NCI-H1694 treated with DMSO at 0.1 percent for 48 hours (cell line): ENCODE data around the gene NUDT8.
"Not testable (repeated sequence)": the region's sequence is repeated elsewhere in the genome, so short reads cannot be mapped to it uniquely, and the experiment has no call there.

ENCODE experiments used
- DNase-seq: peaks from one replicate; lab custom pipeline; 2025; lab: John Stamatoyannopoulos, UW

Gene NUDT8

DNA sequence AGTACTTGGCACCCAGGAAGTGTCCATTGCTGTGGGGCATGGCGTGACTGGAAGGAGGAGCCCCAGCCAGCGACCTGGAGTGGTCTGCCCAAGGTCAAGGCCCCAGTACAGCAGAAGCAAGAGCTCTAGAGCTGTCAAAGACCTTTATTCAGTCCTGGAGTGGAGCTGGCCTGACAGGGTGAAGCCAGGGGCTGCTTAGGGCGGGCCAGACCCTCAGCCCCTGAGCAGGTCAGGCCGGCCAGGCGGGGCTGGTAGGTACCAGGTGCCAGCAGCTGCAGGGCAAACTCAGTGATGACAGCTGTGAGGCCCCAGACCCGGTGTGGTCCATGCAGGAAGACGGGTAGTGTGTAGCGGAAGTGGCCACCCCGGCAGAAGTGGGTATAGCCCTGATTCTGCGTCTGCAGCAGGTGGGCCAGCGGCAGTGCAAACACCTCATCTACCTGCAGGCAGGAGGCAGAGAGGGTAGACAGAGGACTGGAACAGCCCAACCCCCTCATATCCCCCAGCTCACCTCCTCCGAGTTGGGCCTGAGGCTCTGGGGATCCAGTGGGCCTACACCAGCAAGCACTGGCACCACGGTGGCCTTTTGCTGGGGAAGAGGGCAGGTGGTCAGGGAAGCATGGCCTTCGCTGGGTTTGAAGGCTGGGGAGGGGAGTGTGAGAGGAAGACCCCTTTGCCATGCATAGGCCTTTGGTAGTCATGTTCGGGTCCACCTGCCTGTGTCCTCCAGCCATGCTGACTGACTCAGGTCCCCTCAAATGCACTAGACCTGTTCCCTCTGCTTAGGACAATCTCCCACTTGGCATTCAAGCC is 1.7 kb downstream of the NUDT8 start:
- no peak for DNase-seq

DNA sequence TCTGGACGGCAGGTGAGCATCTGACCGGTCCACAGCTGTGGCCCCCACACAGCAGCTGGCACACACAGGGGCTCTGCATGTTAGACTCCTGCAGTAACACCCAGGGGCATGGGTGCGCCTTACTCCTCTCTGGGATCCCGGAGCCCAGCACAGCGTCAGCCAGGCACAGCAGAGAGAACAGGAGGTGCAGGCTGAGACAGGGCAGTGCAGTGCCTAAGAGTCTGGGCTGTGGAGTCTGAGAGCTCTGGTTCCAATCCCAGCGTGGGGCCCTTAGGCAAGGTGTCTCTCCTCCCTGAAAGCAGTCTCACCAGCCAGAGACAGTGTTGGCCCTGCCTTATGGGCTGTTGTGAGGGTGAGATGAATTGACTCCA is 2.3 kb downstream of the NUDT8 start:
- DNase-seq: no peak

DNA sequence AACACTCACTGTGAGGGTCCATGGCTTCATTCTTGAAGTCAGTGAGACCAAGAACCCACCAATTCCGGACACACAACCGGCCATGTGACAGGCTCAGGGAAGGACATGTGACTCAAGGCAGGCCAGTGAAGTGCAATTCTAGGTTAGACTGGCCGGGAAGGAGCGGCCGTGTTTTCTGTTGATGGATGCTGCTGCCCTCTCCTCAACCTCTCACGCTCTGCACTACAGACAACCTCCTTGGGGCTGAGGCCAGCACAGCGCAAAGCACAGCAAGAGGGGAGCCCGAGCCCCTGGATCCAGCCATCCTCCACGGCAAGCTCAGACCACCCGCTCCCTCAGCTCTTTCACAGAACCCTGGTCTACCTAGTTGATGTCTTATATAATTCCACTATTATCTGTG is 2.8 kb downstream of the NUDT8 start:
- no peak for DNase-seq

DNA sequence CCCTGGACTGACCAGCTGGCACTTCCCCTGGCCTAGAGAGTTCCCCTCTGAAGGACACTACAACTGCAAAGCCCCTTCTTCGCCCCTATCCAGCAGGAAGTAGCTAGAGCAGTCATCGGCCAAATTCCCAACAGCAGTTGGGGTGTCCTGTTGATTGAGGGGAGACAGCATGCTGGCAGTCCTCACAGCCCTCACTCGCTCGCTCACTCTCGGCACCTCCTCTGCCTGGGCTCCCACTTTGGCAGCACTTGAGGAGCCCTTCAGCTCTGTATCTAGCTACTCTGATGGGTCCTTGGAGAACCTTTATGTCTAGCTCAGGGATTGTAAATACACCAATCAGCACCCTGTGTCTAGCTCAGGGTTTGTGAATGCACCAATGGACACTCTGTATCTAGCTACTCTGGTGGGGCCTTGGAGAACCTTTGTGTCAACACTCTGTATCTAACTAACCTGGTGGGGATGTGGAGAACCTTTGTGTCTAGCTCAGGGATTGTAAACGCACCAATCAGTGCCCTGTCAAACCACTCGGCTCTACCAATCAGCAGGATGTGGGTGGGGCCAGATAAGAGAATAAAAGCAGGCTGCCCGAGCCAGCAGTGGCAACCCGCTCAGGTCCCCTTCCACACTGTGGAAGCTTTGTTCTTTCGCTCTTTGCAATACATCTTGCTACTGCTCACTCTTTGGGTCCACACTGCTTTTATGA is 3.5 kb downstream of the NUDT8 start:
- not testable (repeated sequence) for DNase-seq

DNA sequence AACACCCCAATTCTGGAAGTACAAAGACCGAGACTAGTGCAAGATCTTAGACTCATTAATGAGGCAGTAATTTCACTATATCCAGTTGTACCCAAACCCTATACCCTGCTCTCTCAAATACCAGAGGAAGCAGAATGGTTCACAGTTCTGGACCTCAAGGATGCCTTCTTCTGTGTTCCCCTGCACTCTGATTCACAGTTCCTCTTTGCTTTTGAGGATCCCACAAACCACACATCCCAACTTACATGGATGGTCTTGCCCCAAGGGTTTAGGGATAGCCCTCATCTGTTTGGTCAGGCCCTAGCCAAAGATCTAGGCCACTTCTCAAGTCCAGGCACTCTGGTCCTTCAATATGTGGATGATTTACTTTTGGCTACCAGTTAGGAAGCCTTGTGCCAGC is 5.9 kb downstream of the NUDT8 start:
- DNase-seq: not testable (repeated sequence)

DNA sequence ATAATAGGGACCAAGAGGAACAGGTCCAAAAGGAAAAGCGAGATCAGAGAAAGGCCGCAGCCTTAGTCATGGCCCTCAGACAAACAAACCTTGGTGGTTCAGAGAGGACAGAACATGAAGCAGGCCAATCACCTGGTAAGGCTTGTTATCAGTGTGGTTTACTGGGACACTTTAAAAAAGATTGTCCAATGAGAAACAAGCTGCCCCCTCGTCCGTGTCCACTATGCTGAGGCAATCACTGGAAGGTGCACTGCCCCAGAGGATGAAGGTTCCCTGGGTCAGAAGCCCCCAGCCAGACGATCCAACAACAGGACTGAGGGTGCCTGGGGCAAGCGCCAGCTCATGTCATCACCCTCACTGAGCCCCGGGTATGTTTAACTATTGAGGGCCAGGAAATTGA is 6.8 kb downstream of the NUDT8 start:
- DNase-seq: not testable (repeated sequence)

DNA sequence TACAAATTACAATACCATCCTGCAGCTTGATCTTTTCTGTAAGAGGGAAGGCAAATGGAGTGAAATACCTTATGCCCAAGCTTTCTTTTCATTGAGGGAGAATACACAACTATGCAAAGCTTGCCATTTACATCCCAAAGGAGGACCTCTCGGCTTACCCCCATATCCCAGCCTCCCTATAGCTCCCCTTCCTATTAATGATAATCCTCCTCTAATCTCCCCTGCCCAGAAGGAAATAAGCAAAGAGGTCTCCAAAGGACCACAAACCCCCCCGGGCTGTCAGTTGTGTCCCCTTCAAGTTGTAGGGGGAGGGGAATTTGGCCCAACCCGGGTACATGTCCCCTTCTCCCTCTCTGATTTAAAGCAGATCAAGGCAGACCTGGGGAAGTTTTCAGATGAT is 7.8 kb downstream of the NUDT8 start:
- not testable (repeated sequence) for DNase-seq

DNA sequence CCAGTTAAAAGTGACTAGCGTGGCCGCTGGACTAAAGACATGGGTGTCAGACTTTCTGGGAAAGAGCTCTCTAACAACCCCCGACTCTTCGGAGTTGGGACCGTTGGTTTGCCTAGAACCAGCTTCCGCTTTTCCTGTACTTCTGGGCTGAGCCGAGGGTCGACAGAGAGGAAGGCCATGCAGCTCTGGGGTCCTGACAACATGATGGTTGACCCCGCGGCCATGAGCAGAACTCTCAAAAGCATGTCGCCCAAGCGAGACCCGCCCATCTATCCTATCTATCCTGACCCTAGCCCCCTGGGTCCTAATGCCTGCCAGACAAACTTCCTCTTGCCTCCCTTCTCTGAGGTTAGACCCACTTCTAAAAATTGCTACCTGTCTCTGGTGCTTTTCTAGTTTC is 9.1 kb downstream of the NUDT8 start:
- DNase-seq: peak; percentile 25

DNA sequence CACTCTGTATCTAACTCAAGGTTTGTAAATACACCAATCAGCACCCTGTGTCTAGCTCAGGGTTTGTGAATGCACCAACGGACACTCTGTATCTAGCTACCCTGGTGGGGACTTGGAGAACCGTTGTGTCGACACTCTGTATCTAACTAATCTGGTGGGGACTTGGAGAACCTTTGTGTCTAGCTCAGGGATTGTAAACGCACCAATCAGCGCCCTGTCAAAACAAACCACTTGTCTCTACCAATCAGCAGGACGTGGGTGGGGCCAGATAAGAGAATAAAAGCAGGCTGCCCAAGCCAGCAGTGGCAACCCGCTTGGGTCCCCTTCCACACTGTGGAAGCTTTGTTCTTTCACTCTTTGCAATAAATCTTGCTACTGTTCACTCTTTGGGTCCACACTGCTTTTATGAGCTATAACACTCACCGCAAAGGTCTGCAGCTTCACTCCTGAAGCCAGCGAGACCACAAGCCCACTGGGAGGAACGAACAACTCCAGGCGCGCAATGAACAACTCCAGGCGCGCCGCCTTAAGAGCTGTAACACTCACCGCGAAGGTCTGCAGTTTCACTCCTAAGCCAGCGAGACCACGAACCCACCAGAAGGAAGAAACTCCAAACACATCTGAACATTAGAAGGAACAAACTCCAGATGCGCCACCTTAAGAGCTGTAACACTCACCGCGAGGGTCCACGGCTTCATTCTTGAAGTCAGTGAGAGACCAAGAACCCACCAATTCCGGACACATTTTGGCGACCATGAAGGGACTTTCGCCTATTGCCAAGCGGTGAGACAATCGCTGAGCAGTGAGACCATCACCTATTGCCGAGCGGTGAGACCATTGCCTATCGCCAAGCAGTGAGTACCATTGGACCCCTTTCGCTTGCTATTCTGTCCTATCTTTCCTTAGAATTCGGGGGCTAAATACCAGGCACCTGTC is 9.8 kb downstream of the NUDT8 start:
- not testable (repeated sequence) for DNase-seq

DNA sequence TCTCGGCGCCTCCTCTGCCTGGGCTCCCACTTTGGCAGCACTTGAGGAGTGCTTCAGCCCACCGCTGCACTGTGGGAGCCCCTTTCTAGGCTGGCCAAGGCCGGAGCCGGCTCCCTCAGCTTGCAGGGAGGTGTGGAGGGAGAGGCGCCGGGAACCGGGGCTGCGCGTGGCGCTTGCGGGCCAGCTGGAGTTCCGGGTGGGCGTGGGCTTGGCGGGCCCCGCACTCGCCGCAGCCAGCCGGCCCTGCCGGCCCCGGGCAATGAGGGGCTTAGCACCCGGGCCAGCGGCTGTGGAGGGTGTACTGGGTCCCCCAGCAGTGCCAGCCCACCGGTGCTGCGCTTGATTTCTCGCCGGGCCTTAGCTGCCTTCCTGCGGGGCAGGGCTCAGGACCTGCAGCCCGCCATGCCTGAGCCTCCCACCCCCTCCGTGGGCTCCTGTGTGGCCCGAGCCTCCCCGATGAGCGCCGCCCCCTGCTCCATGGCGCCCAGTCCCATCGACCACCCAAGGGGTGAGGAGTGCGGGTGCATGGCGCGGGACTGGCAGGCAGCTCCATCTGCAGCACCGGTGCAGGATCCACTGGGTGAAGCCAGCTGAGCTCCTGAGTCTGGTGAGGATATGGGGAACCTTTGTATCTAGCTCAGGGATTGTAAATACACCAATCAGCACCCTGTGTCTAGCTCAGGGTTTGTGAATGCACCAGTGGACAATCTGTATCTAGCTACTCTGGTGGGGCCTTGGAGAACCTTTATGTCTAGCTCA is 10.7 kb downstream of the NUDT8 start:
- not testable (repeated sequence) for DNase-seq

DNA sequence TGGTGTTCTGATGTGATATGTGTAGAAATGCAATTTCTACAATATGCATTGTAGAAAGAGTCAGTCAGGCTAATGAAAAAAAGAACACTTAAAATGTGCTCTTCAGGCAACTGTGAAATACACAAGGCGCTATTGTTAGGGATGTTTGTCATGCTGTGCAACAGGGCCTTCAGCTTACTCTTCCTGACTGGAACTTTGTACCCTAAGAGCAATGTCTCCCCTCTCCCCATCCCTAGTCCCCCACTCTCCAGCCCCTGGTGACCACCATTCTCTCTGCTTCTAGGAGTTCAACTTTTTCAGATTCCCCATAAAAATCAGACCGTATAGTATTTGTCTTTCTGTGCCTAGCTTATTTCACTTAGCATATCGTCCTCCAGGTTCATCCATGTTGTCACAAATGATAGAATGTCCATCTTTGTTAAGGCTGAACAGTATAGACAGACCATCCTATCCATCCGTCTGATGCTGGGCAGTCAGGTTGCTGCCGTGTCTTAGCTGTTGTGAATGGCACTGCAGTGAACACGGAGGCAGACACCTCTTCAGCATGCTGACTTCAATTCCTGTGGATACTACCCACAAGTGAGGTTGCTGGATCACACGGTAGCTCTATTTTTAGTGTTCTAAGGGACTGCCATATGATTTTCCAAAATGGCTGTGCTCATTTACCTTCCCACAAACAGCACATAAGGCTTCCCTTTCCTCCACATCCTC is 12.3 kb downstream of the NUDT8 start:
- no peak for DNase-seq

DNA sequence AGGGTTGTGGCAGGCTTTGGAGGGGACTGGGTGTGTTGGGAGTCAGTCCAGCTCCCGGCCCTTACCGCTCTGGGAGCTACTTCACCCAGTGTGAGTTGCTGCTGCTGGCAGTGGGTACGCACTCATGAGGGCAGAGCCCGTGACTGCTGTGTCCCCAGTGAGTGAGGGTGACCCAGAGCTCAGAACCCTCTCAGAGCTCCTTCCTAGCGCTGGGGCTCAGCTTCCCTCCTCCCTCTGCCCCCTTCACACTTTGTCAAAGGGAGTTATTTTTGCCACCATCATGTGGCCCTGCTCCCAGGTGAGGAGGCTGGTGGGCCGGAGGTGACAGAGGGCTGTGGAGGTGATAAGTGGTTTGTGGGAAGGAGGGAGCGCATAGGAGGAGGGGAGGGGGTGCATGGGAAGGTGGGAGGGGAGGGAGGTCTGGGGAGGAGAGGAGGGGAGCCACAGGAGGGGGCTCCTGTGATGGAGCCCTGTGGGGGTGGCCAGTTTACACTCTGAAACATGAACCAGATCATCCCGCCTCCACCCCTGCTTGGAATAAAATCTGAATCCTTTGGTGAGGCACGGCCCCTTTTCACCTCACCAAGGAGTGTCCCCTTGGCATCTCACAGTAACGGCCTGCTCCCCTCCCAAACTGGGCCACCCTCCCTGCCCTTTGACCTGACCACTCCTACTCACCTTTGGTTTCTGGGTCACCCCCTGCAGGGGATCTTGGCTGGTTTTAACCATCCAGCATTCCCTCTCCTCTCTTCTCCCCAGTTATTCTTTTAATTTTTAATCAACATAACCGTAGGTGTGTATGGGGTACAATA is 13.1 kb downstream of the NUDT8 start:
- no peak for DNase-seq

DNA sequence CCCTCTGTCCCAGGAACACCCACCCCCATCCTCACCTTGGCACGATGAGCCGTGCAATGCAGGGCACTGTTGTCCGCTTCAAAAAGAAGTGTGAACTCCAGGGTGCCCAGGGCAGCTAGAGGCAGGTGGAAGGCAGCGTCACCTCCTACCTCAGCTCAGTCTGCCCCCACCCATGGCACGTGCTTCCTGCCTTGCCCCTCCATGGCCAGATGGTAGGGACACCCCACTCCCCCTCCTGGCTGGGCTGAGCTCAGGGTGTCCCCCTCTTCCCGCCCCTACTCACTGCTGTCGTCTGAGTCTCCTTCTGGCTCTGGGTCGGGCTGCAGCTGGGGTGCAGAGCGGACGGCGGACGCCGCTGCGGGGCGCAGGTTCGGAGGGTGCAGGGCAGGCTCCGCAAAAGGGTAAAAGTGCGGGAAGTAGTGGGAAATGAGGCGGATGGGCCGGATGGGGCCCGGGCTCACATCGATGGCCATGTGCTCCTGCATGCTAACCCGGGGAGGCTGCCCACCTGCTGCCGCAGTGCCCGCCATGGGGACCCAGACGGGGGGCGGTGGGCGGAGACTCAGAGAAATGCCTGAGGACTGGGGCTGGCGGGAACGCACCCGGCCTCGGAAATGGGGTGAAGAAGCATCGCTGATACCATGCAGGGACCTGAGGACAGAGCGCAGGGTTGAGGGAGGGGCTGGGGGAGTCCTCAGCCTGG is 13.9 kb downstream of the NUDT8 start:
- no peak for DNase-seq

DNA sequence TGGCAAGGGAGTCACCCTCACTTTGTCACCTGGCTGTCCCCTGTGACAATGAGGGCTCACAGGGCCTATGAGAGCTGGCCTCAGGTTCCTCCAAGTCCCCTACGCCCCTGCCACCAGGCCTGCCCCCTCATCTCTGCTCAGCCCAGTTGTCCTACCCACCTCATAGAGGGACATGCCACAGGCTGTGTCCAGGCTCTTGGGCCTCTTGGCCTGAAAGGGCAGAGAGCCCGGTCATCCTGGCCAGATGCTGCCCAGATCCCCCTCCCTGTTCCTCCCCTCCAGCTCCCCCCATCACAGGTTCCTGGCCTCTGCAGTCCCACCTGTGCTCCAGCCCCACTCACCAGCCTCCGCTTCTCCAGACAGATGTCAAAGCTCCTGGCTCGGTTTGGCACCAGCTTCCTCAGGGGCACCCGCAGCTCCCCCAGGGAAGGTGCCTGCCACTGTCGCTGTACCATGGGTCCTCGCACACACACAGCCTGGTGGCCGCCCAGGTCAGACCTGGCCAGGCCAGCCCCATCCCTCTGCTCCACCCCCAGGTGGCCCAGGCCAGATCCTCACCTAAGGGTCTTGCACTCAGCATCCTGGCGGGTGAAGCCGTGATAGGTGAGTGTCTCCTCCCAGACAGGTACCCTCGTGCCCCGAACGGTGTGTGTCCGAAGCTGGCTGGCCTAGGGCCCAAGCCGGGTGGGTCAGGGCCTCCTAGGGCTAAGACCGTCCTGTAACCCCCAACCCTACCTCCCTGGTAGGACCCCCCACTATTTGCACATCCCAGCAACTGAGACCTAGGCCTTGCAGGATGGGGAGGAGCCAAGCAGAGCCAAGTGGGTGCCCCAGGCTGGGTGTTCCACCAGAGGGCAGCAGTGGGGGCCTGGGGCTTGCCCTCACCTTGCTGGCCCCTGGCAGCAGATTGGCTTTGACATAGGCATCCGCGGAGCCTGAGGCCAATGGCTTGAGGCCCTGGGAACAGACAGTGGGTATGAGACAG is 14.7 kb downstream of the NUDT8 start:
- no peak for DNase-seq

DNA sequence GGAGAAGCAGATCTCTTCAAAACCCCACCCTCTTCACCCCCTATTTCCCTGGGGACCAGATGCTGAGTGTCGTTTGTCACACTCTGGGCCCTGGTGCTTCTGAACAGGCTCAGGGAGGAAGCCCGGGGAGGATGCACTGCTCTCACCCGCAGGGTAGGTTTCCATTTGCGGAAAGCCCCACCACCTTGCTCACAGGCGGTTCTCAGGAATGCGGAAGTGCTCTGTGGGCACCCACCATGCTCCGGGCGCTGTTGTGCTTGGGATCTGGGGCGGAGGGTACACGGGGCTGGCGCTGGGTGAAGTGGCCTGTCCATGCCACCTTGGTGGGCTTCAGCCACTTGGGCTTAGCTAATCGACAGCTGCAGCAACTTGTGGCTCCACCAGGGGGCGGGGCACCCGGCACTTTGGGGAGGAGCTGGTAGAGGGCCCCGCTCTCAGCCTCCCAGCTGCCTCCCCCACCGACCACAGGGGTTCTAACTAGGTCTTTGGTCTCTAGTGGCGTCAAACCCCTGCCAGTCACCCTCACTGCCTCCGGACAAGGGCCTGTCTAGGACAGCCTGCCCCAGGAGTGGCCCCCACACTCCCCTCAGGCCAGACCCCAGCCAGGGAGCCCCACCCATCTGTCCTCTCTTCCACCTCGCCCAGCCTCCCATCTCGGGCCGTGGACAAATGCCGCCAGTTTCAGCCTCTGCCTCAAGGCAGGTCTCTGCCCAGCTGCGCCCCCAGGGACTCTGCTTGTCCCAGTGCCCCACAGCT is 15.6 kb downstream of the NUDT8 start:
- no peak for DNase-seq

DNA sequence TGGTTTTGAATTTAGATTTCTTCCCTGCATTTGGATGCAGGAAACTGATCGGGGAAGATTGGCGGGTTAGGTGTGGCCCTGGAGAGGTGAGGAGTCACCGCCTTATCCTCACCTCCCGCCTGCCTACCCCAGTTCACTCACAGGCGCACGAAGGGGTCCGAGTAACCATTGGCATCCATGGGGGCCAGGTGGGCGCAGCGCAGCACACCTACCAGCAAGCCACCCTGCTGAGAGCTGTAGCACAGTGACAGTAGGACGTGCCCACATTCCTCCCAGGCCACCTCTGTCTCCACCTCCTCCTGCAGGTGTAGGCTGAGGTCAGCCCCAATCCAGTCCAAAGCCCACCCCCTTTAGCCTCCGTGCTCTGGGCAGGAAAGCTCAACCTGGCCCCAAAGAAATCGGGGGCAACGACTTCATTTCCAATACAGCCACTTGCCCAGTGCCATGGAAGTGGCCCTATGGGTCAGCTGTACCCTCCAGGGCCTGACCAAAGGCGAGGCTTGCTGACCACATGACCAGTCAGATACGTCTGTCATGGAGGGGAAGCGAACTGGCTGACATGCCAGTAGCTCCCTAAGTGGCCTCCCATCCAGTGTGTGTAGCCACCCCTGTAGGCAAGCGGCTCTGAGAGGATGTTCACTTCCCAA is 16.3 kb downstream of the NUDT8 start:
- no peak for DNase-seq

DNA sequence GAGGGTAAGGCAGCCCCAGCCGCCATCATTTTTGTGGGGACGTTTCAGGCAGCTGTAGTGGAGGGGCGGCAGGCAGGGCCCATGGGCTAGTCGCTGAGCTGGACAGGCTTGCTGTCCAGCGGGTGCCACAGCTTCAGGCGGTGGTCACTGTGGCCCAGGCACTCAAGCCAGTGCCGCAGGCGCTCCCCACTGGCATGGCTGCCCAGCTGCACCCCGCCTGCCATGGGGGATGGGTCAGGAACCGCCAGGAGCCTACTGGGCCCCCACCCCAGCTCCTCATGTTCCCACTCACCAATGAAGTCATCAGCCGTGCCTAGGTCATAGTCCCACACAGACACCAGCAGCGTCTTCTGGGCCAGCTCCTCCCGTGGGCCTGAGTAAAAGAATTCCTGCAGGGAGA is 17.0 kb downstream of the NUDT8 start:
- DNase-seq: no peak
